DMS114 treated with DMSO at 0.1 percent for 48 hours (cell line): ENCODE results near the gene WNK4.
A peak's percentile ranks its signal among the peaks of the same experiment; 100 is the strongest.

Source experiments
- DNase-seq: peaks from one replicate; lab custom pipeline; 2025; ENCODE audit not compliant: unreplicated experiment; lab: John Stamatoyannopoulos, UW

WNK4 gene

DNA sequence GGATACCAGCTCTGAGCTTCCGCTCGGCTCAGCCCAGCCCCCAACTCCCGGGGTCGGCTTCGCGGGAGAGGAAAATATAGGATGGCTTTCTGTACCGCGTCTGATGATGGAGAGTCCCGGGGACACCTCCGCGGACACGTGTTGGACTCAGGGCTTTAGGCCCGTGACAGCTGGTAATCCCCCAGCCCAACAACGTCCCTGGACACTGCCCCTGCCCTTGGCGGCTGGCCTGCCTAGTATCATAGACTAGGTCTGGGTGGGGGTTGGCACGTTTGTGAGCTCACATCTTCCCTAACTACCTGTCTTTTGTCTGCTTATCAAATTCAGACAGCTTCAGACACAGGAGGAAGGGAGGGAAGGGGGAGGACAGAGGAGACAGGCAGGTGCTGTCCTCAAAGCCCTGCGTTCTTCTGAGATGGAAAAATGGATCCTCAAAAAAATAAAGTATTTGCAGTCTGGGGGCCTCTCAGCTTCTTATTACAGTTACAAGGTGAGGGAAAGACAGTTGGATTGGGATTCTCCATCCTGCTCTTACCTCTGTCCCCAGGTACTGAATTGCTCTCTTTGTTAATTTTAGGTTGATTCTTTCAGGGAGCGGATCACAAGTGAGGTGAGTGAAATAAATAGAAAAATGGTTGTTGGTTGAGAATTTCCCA is 53.5 kb downstream of the WNK4 start:
- DNase-seq = no peak

DNA sequence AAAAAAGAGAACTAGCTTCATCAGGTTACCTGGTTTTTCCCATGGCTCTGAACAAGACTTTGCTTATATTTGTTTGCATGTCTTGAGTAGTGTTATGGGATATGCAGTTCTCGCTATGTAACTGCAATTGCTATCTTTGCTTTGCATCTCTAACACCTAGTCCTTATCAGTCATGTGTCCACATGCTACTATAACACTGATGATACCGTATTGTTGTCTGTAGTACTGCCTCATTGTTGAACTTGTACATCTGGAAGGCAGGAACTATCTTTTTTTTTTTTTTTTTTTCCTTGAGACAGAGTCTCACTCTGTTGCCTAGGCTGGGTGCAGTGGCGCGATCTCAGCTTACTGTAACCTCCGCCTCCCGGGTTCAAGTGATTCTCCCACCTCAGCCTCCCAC is 55.3 kb downstream of the WNK4 start:
- no peak for DNase-seq

DNA sequence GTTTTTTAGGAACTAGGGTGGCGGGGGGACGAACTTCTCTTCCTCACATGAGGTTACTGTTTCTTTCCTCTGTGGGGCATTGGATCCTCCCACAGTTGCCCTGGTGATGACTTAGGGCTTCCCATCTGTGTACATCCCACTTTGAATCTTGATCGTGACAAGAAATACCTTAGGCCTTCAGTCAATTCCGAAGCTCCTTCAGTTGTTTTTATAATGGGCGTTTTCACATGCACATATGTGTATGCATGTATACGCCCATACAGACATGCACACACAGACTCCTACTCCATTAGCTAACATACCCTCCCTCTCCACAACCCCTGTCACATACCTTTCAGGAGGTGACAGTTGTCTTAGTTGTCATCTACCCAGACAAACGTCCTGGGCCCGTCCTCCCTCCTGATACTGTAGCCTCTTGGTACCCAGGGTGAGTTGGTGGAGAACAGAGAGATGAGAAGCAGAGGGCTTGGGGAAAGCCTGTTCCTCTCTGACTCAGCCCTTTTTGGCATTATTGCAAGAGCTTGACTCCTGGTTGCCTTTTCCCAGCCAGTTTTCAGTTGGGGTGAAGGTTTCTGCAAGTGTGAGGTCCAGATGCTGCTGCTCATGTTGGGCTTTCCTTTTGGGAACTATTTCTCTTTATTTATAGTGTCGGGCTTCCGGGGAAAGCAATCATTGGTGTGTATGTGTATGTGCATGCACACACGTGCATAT is 61.7 kb downstream of the WNK4 start:
- DNase-seq = no peak

- peak; percentile 45 for DNase-seq
Observed at GRCh38 chr17:42843358-42843934, 63.0 kb downstream of the WNK4 start.

DNA sequence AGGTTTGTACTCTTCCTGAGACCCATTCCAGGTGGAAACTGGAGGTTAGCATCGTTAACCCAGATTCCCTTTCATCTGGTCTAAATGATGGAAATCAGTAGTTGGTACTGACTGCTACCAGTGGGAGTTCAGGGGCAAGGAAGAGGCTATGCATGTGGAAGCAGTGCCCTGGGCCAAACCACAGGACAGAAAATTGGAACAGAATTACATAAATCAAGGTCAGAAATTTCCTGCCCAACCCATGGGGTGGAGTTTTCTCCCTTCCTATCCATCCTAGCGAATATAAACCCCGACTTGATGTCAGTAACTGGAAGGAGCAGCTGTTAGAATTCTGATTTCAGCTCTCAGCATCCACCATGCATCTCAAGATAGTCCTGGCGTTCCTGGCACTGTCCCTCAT is 63.9 kb downstream of the WNK4 start, which contains the start of gene AOC2:
AOC2 (plus strand) TSS at position 310 of the 400 bp plus-strand sequence; CDS start at position 357, 47 bp downstream.
- DNase-seq = no peak

GRCh38 chr17:42844761-42845555 is 64.5 kb downstream of the WNK4 start:
- DNase-seq = no peak

DNA sequence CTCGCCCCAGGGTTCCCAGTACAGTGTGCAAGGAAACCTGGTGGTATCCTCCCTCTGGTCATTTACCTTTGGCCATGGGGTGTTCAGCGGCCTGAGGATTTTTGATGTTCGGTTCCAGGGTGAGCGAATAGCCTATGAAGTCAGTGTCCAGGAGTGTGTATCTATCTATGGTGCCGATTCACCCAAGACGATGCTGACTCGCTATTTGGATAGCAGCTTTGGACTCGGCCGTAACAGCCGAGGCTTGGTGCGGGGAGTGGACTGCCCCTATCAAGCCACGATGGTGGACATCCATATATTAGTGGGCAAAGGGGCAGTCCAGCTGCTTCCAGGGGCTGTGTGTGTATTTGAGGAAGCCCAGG is 65.1 kb downstream of the WNK4 start:
- DNase-seq = no peak

DNA sequence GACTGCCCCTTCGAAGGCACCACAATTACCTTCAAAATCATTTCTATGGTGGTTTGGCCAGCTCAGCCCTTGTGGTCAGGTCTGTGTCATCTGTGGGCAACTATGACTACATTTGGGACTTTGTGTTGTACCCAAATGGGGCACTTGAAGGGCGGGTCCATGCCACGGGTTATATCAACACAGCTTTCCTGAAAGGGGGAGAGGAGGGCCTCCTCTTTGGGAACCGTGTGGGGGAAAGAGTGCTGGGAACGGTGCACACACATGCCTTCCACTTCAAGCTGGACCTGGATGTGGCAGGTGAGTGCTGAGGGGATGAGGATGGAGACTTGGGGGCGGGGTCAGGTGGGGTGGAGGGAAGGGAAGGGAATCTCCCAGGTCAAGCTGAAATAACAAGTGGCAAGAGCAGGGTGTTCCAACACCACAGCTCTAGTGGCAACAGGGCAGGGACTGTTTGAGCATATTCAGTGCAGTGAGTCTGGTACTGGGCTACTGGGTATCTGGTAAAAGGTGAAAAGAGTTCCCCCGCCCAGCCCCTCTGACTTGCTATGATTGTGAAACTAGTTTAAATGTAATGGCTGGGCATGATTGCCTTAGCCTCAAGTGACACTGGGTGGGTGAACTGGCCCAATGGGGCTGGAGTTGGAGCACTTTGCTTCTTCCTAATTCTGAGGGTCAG is 65.6 kb downstream of the WNK4 start:
- no peak for DNase-seq
